Activated CD4-positive, CD25-positive, alpha-beta regulatory T cell treated with anti-CD3 and anti-CD28 coated beads, Interleukin-2, amount 50 U/mL, for 16 hours (primary cell): ENCODE results near the gene CFL1.
A peak's percentile ranks its signal among the peaks of the same experiment; 100 is the strongest.
"Not testable (repeated sequence)": the region's sequence is repeated elsewhere in the genome, so short reads cannot be mapped to it uniquely, and the experiment has no call there.

ENCODE experiments used
- DNase-seq: peaks from one replicate; pipeline ENCODE4 v3.0.0-alpha.2; 2020; ENCODE audit warnings: low read depth, low spot score

The CFL1 gene

DNA sequence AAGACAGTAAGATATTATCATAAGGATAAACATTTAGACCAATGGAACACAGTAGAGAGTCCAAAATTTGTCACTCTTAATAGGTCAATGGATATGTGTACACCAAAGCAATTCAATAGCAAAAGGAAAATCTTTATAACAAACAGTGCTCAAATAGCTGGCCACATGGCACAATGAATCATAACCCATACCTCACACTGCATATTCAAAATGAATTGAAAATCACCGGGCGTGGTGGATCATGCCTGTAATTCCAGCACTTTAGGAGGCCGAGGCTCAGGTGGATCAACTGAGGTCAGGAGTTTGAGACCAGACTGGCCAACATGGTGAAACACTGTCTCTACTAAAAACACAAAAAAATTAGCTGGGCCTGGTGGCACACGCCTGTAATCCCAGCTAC, 15.8 kb downstream of the CFL1 start:
- no peak for DNase-seq

DNA sequence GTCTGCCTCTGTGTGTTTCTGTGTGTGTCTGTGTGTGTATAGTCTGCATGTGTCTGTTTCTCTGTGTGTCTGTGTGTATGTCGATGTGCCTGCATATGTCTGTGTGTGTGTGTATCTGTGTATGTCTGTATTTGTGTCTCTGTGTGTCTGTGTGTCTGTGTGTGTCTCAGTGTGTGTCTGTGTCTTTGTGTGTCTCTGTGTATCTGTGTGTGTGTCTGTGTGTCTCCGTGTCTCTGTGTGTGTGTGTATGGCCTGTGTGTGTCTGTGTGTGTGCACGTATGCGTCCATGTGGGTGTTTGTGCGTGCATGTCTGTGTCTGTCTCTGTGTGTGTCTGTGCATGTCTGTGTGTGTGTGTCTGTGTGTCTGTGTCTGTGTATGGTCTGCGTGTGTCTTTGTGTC, 23.8 kb downstream of the CFL1 start:
- no peak for DNase-seq

DNA sequence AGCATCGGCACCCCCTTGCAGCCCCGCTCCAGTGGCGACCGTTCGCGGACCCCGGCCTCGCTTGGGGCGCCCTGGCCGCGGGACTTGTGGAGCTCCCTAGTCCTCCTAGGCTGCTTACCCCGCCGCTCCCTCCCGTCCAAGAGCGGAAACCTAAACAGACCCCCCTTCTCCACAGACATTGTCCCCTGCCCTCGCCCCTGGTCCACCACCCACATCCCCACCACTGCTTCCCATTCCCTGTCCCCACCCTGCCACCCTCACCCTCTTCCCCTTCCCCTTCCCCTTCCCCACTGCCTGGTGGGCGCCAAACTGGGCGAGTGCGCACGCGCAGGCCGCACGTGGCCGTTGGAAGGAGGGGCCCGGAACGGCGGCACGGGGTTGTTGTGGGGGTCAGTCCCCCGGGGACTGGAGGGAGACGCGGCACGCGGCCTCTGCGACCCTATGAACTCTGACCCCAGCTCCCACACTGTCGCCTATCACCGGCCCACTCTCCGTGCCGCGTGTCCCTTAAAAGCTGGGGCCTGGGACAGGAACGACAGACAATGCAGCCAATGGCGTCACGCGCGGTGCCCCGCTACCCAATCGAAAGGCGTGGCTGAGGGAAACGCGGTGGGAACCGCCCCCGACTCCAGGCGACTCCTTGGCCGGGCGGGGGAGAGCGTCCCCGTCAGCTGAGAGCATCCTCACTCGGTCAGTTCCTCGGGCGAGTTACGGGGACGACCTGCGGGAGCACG, 24.5 kb downstream of the CFL1 start, which contains the start of gene SNX32:
Gene SNX32, plus strand, starts transcription at position 667 of the 734 bp plus-strand sequence. CDS start 103 bp downstream, outside the sequence.
- peak; percentile 87 for DNase-seq

DNA sequence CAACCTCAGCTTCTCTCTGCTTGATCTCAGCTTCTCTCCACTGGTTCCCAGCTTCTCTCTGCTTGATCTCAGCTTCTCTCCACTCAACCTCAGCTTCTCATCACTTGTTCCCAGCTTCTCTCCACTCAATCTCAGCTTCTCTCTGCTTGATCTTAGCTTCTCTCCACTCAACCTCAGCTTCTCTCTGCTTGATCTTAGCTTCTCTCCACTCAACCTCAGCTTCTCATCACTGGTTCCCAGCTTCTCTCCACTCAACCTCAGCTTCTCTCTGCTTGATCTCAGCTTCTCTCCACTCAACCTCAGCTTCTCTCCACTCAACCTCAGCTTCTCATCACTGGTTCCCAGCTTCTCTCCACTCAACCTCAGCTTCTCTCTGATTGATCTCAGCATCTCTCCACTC, 25.7 kb downstream of the CFL1 start:
- not testable (repeated sequence) for DNase-seq

DNA sequence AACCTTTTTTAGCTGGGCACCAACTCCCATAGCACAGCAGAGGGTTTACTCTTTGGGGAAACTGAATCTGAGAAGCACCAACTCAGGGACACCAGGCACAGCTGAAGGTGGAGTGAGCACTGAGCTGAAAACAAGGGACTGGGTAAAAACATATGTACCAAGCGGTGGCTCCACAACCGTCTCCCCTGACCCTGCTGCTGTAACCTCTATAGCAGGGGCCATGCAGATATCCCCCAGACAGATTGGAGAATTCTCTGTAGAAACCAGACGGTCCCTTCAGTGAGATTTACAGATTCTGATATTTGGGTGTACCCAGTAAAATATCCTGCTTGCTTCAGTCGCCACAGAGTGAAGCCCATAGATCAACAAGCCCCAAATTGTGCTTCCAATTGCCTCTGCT, 28.5 kb downstream of the CFL1 start:
- DNase-seq: no peak

DNA sequence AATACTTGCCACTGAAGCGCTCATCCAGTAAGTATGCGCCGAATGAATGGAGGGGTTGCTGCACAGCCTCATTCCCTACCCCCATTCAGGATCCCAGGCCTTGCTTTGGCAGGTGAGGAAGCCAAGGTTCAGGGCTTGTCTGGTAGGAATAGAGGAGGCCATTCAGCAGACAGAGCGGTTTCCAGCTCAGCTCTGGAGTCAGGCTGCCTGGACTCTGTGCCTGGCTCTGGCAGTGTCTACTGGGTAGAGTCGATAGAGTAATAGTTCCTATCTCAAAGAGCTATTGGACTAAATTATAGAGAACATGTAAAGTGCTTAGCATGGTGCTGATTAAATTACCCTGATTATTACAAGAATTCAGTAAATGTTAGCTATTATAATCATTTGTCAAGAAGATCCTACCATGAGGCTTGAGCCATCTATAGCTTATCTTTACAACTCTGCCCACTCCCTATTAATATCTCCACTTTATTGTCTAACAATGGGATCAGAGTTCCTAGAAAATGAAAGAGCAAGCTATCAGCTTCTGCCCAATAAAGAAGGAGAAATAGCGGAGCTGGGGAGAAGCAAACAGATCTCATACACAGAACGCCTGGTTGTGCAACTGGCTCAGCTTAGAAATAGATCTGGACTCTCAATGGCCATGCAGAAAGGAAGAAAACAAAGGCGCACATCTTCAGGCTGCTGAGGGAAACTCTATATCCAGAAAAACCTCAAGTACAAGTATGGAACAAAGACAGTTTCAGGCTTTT, 30.8 kb downstream of the CFL1 start:
- DNase-seq: no peak

DNA sequence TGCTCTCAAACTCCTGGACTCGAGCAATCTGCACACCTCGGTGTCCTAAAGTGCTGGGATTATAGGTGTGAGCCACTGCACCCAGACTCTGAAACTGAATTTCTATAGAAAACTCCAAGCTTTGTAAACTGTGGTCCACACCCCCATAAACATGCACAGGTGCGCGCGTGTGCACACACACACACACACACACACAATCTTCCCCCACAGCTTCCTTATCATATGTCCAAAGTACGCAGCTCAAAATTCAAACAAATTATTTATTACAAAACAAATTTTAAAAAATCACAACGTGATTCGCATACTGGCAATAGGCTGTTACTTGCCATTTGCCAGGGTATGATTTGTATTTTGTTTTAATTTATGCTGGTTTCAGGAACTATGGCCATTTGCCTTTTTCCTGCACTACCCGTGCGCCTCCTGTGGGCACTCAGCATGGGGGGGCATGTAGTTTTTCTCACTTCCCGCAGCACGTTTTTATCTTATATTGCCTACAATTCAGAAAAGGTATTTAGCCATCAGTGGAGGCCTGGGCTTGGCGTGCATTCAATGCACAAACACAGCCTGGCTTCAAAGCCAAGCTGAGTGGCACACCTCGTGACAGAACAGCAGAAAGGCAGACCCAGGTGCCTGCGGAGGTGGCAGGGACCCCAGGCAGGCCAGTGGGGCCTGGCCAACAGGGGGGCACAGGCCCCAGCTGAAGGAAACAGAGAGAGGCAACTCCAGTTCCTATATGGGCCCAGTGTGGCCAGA, 35.0 kb downstream of the CFL1 start:
- DNase-seq: no peak

DNA sequence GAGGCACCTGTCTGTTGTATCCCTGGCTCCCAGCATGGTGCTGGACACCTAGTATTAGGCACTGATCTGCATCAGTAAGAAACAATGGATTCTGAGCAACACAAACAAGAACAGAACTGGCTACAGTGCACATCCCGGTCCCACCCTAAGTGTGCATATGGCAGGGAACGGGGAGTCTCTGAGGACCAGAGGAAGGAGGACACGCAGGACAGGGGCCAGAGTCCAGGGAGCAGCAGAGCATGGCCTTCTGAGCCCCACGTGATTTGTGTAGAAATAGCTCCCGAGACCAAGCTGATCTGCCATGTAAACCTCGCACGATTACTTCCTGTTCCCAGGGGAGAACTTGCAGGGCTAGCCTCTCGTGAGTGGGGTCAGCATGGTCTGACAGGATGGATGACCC, 36.9 kb downstream of the CFL1 start:
- DNase-seq: no peak

DNA sequence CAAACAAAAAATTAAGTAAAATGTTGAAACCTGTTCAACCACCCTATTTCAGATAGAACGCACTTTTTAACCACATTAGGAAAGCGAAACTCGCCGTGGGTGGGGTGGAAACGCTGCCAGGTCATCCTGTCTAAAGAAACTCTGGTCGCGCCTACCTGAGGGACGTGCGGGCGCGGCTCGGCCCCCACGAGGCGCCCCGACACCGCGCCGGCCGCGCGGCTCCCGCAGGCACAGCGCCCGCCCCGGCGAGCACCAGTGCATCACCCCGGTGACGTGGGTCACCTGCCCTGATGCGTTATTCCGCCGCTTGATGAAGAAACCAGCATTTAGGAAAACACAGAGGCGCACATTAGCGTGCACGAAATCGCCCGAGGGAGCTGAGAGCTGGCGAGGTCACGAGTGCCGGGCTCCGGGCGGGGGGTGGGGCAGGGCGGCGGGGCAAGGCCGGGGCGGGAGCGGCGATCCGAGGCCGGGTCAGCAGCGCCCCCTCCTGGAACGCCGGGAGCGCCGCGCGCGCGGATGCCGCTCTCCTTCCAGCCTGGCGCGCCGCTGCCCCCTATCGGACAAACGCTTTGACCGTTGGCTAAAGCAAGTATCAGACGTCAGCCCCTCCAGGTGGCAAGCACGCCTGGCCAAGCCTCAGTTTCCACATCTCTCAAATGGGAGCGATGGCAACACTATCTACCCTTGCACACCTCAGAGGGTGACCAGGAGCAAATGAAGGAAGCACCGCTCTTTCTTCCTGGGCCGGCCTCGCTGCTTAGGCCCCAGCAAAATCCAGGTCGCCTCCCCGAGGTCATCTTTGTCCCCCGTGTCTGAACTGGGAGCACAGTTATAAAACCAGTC, 39.9 kb downstream of the CFL1 start:
- peak; percentile 92 for DNase-seq

DNA sequence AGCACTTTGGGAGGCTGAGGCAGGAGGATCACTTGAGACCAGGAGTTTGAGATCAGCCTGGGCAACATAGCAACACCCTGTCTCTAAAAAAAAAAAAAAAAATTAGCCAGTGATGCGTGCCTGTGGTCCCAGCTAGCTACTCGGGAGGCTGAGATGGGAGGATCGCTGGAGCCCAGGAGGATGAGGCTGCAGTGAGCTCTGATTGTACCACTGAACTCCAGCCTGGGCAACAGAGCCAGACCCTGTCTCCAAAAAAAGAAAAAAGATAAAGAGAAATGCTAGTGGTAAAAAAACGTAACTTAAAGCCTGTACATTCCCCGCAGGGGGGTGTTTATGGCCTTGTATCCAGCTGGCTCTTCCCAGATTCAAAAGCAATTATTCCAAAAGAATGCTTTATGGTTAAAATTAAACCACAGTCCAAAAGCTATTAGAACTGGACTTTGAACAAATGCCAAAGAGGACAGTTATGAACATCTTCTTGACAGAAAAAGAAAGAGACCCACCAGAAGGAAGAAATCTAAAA, 40.6 kb downstream of the CFL1 start:
- no peak for DNase-seq

DNA sequence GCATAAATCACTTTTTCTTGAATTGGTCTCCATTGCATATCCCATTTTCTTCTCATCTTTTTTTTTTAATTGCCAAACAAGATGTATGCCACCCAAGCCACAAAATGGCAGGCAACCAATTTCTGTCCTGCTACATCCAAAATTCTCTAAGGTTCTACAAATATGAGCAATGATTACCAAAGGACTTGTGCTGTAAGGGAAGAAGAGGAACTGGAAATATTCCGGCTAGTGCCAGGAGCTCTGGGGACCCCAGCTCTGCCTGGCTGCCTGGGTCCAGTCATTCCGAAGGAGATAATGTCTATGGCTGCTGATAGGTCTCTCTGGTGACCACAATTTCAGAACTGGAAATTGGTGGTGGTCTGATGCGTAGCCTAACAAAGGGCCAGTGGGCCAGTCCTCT, 41.3 kb downstream of the CFL1 start:
- no peak for DNase-seq

DNA sequence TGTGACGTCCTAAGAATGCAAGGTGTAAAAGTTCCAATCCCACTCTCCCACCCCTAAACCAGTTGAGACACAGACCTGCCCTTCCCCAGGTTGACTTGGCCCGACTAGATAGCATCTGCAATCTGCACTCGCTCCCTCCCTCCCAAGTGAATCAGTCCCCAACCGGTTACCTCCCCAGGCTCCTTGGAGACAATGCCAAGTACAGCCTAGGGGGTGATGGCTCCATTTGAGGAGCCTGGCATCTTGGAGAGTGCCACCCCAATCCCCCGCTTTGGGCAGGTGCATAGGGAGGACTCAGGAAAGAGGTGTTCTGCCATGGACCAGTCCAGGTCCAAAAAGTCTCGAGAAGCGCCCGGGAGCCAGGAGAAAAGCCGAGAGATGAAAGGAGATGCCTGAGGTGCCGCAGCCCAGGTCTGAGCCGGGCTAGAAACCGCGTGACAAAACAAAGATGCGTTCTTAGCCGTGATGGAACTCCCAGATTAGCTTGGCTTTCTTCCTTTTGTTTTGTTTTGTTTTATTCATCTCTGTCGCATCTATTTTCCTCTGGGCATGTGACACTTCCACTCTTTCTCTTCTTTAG, 42.9 kb downstream of the CFL1 start:
- no peak for DNase-seq

DNA sequence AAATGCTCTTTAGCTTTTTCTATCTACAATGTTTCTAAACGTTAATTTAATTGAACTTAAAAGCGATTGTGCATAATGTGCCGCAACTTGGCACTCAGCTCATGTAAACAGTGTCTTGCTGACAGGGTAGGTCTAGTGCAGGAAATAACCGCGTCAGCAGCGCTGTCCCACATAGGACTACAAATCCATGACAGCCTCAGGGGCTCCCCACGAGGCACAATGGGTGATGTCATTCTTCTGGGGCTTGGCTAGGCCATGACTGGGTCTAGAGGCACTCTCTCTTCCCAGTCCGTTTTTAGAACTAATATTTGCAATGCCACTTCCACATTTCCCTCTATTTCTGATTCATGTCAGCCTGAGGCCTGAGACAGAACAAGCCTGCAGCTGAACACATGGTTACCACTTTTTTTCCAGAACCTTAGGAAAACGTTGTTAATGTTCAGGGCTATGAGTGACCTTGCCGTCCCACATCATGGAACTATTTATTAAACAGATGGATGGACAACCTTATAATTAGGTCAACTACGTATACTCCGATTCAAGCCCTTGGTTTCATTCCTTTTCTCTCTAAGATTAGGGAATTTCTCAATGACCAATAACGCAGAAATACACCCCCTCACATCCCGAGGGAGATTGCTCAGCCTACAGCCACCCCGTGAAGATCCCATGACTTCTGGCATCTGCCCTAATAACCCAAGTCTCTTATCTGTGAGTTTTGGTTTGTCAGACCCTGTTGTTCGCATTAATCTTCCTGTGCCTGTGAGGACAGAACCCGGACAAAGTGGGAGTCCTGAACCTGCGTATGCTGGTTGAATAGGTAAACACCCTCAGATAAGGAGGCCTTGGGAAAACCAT, 43.6 kb downstream of the CFL1 start:
- DNase-seq: no peak

DNA sequence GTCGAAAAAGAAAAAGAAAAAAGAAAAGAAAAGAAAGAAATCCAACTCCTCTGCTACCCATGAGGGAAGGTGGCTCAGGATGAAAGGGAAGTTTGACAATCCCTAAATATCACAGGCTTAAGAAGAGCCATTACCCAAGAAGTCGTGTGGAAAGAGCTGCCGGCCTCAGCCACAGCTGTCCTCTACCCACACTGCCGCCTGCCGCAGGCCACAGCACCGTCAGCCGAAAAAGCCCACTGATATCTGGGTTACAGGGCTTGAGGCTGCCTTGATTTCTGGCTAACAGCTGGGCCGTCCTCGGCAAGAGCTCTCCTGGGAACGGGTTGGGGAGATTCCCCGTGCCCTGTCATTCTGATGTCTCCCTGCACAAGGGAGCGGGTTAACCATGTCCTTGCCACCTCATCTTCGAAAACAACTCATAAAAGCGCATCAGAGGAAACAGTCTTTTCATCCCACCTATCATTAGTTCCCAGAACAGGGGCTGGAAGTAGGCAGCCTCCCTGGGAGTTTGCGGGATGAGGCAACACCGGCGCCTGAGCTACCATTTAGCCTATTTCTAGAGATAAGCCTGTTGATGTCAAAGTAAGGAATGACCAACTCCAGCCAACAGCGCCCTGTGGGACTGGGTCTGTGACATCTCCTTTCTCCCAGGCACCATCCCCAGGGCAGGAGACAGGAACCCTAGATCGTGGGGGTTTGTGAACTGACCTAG, 46.1 kb downstream of the CFL1 start:
- no peak for DNase-seq

DNA sequence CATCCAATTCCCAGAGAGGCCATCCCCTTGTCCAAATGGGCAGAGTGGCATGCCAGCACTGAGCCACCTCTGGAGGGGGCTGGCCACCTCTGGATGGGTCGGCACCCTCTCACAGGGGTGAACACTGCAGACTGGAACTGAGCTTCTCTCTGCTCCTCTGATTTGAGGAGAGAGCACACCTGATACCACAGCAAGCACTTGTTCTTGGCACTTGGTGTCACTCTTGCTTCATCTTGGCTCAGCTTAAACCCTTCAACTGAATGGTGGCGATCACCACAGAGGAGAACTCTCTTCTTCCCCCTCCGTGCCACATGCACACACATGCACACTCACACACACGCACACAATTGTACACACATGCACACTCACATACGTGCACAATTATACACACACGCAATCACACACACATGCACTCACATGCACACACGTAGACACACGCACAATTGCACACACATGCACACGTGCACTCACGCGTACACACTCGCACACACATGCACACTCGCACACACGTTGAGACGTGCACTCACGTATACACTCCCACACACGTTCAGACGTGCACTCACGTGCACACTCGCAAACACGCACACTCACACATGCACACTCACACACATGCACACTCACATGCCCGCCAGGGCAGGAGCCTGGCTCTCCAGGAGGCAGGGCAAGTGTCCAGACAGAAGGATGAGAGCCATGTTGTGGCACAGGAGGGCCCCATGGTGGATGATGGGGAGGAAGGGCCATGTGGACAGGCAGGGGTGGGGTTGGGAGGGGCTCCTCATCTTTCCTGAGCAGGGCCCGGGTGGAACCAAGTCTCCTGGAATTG, 47.7 kb downstream of the CFL1 start:
- DNase-seq: no peak

DNA sequence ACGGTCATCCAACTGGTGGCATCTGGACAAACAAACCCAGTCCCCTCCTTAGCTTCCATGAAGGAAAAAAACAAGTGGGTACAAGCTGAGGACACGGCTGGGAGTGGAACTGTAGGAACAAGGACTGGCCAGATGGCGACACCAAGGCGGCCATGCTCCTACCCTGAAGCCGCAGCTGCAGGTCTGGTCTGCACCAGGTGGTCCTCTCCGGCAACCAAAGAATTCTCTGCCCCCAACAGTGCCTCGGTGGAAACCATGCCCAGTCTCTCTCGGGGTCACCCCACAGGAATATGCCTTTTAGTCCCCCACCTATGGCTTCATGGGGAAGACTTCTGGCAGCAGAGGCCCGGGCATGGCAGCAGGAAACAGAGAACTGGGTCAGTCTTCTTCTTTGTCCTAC, 48.5 kb downstream of the CFL1 start:
- no peak for DNase-seq

DNA sequence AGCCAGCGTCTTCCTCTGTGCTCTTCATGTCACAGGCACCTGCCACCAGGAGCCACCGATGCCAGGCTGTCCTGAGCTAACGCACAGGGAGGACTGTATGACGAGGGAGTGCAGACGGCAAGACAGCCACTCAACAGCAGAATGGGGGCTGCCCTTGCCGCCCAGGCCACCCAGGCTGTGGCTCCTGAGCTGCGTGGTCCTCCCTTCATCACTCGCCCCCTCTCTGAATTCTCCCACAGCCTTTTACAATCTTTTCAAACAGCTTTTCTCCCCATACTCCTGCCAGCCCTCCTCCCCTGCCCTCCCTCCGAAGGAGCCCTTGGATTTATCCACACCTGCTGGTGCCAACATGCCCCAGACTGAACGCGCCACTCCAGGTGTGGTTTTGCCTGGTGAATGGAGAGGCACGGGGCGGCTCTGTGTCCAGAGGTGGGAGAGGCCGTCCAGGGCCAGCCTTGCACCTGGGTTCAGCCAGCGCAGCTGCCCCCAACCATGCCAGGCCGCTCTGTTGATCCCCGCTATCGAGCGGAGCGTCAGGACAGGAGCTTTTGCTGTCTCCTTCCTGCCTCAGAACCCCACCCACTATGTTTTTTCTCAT, 49.1 kb downstream of the CFL1 start:
- no peak for DNase-seq

DNA sequence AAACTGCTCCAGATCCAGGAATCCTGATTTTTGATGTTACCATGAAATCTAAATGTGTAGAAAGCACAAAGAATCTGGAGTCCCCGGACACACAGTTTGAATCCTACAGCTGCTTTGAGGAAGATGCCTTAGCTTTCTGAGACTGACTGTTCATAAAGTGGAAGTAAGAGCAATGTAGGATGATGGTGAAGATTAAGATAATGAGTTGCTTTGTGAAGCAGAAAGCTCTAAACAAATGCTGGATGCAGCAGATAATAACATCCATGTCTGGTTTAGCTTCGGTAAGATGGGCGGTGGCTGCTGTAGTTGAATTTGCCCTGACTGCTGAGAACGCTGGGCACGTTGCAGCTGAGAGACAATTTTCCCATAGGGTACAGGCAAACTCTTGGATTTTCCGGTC, 51.0 kb downstream of the CFL1 start:
- DNase-seq: no peak
